Stimulated activated CD8-positive, alpha-beta memory T cell treated with anti-CD3 and anti-CD28 coated beads, Interleukin-7, amount 100 ng/mL, for 24 hours (primary cell): Measurements from ENCODE around the gene SPRYD3.
A peak's percentile ranks its signal among the peaks of the same experiment; 100 is the strongest.
"Not testable (repeated sequence)": the region's sequence is repeated elsewhere in the genome, so short reads cannot be mapped to it uniquely, and the experiment has no call there.

Experiments
- DNase-seq: peaks from one replicate; pipeline ENCODE4 v3.0.0-alpha.2; 2020; ENCODE audit warnings: low read depth

Gene SPRYD3

GRCh38 chr12:53079226-53080117 lies at the start of gene SPRYD3:
SPRYD3 (minus strand) TSS chr12:53079390; CDS start chr12:53079333, 57 bp downstream.
- DNase-seq: peak; percentile 89

- no peak for DNase-seq
Observed at GRCh38 chr12:53127169-53127568, 48.0 kb upstream of the SPRYD3 start.

- no peak for DNase-seq
Observed at GRCh38 chr12:53124352-53124723, 45.1 kb upstream of the SPRYD3 start.

- no peak for DNase-seq
Observed at GRCh38 chr12:53123578-53124351, 44.6 kb upstream of the SPRYD3 start.

- no peak for DNase-seq
Observed at GRCh38 chr12:53122961-53123468, 43.8 kb upstream of the SPRYD3 start.

GRCh38 chr12:53120685-53121525 lies 41.7 kb upstream of the SPRYD3 start:
- no peak for DNase-seq

GRCh38 chr12:53118751-53119300 lies 39.6 kb upstream of the SPRYD3 start:
- DNase-seq: no peak

GRCh38 chr12:53115891-53116648 lies 36.9 kb upstream of the SPRYD3 start:
- DNase-seq: no peak

GRCh38 chr12:53115112-53115890 lies 36.1 kb upstream of the SPRYD3 start:
- DNase-seq: no peak

- no peak for DNase-seq
Observed at GRCh38 chr12:53113951-53114350, 34.8 kb upstream of the SPRYD3 start.

- DNase-seq: no peak
Observed at GRCh38 chr12:53113136-53113705, 34.0 kb upstream of the SPRYD3 start.

GRCh38 chr12:53112431-53112830 lies 33.2 kb upstream of the SPRYD3 start:
- not testable (repeated sequence) for DNase-seq

- DNase-seq: no peak
Observed at GRCh38 chr12:53107122-53107521, 27.9 kb upstream of the SPRYD3 start.

- DNase-seq: no peak
Observed at GRCh38 chr12:53105712-53106439, 26.7 kb upstream of the SPRYD3 start.

- DNase-seq: no peak
Observed at GRCh38 chr12:53105256-53105655, 26.1 kb upstream of the SPRYD3 start.

- no peak for DNase-seq
Observed at GRCh38 chr12:53103860-53104305, 24.7 kb upstream of the SPRYD3 start.

GRCh38 chr12:53102883-53103807 lies 24.0 kb upstream of the SPRYD3 start, which contains the start of gene SOAT2:
SOAT2 (plus strand) TSS chr12:53103486; CDS start chr12:53103578, 92 bp downstream.
- DNase-seq: peak; percentile 26
